SK-N-DZ (cell line): ENCODE measurements around the gene NDUFA8.

Experiments
- DNase-seq: peaks from one replicate; pipeline ENCODE4 v3.0.0-alpha.2; 2015; ENCODE audit warnings: low spot score

Gene NDUFA8

DNA sequence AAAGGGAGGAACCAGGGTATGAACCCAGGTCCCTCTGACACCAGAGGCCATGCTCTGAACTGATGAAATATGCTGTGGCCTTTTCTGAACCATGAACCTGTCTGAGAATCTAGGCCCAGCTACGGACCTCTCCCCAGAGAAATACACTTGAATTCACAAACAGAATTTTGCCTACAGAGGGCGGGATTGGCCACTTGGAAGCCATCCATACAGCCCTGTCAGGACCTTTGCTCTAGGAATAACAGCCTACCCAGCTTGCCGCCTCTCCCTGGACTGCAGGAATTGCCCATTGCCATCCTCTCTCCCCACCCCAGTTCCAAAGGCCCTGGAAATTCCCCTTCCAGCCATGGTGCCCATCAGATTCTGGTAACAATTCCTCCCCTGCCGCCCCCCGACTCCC is 26.7 kb upstream of the NDUFA8 start:
- DNase-seq: no peak

DNA sequence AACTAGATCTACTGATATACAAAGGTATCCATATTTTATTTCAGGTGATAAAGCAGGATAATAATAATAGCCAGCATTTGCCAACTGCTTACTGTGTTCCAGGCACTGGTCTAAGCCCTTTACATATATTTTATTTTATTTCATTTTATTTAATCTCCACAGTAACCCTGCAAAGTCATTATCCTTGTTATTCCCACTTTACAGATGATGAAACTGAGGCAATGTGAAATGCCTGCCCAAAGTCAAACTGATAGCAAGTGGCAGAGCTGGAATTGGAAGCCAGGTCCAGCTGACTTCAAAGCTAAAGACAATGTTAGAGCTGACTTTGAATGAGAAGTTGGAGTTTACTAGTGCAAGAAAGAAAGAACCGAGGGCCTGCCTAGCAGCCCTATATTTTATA is 25.0 kb upstream of the NDUFA8 start:
- DNase-seq: no peak

DNA sequence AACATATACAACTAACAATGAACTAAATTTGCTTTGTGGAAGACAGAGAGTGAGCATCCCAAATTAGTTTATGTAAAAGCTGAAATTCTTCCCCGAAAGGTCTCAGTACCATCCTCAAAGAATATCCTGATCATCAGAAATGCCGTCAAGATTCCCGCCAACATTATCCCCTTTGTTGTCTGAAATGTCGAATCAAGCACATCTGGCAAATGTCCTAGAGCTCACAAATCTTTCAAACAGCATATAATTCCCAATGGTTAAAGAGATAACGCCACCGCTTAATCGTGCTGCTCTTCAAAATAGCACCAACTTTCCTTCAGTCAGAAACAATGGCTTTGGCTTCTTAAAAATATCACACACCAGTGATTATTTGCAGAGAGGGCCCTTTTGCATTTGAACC is 23.9 kb upstream of the NDUFA8 start:
- peak; percentile 21 for DNase-seq

DNA sequence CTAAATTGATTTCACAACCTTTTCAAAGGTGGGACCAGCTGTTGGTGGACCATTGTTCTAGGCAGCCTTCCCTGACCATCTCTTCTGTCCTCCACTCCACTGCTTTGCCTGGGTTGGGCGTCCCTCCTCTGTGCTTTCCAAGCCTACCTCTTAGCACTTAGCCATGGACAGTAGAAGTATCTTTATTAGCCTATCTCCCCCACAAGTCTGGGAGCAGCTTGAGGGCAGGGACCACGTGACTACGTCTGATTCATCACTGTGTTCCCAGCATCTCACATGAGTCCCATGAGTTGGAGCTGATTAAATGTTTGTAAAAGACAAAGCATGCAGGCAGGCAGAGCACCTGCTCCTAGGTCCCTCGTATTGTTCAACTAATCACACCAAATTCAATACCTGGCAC is 21.1 kb upstream of the NDUFA8 start:
- DNase-seq: no peak

DNA sequence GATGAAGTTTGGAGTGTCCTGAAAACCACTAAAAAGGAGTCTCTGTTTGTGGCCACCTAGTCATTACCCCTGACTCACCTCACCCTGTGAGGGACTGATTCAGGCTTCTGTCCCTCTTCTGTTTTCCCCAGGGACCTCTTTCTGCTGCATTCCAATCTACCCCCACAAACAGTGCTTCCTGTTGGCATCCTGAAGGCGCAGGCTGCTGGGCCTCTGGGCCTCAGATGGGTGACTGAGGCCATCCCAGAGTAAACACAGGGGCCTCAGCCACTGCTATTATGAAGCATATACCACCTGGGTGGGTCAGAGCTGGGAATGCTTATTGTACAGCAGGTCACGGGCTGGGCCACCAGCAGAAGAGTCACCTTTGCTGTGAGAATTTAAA is 20.1 kb upstream of the NDUFA8 start:
- DNase-seq: no peak

DNA sequence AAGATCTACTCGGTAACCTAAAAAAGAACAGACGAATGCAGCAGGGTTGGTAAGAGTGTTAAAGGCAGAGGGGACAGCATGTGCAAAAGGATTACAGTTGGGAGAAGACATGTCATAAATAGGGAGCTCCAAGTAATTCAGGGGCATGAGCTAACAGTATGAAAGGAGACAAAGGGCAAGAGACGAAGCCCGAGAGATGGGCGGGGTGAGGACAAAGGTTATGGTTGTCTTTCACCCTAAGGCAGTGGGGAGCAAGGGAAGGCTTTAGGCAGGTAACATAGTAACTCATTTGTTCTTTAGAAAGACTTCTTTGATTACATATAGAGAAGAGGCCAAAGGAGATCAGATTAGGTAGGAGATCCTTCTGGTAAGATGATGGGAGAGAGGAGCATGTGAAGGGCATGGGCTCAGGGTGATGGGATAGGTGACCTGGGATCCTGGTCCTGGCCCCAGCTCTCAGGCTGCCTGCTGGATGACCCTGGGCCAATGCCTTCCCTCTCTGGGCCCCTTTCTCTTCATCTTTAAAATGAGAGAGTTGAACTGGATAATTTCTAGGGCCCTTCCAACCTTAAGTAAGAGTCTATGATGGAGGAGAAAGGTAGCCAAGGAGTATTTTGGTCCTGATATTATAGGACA is 19.6 kb upstream of the NDUFA8 start:
- DNase-seq: no peak

DNA sequence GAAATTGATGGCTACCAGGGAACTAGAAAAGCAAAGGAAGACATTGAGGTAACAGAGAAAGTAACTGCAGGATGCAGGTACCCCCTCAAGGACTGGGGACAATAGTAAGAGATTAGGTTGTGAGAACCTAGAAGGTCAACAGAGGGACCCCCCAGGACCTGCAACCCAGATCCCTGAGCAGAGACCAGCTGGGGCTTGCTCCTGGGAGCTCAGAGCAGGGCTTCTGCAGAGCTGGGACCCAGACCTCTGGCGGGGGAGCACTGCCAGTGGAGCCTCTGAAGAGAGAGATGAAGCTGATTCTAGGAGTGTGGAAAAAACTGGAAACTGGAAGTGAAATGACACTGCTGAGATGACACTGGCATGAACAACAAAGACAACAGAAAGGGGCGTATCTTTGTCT is 17.3 kb upstream of the NDUFA8 start:
- DNase-seq: no peak

DNA sequence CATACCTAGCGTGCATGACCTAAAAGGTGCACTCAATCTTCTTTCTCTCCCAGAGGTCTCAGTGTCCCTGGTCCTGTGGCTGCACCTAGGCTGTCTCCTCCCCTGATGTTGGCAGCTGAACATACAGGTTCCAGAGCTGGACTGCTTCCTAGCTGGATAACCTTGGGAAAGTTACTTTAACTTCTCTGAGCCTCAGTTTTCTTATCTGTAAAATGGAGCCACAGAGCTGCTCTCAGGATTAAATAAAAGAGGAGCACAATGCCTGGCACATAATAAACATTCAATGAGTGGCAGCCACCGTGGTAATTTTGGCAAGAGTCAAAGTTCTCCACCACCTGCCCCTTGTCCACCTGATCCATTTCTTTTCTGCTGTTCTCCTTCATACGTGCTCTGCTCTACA is 14.1 kb upstream of the NDUFA8 start:
- DNase-seq: no peak

DNA sequence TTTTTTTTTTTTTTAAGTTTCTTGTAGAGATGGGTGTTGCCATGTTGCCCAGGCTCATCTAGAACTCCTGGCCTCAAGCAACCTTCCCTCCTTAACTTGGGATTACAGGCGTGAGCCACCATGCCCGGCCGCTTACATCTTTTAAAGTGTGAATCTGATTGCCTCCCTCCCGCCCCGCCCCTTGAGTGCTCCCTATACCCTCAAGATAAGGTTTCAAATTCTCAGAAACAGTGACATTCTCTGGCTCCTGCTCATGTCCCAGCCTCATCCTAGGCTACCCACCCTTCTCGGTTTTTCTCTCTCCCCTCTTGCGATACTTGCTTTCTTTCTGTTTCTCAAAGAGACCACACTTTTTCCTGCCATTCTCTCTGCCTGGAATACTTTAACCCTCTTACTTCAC is 12.6 kb upstream of the NDUFA8 start:
- no peak for DNase-seq

DNA sequence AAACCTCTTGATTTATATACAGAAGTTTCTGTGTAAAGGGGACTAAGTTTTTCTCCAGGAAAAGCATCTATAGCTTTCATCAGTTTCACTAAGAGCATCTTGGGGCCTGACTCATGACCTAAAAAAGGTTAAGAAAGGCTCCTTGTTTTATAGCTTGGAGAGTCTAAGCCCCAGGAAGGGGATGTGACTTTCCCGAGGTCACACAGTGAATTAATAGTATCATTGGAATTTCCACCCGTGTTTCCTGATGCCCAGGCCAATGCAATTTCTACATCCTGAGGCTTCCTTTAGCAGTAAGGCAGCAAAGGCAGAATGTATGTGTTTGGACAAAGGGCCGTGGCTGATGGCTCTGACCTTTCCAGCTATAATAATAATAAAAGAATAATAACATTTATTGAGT is 8.8 kb upstream of the NDUFA8 start:
- no peak for DNase-seq

DNA sequence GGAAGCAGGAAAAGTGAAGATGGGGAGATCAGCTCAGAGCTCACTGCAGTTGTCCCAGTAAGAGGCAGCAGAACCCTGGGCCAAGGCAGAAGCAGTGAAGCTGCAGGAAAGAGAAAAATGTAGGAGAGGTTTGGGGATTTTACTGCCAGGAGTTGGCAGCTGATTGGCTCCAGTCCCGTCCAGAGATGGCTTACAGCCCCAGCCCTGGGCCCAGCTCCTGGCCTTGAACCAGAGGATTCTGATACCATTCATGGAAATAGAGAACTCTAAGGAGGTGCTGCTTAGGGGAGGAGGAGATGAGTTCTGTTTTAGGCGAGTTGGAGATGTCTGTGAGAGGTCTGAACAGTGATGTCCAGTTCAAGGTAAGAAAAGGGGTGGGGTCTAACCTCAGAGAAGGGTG is 4.7 kb upstream of the NDUFA8 start:
- DNase-seq: no peak

DNA sequence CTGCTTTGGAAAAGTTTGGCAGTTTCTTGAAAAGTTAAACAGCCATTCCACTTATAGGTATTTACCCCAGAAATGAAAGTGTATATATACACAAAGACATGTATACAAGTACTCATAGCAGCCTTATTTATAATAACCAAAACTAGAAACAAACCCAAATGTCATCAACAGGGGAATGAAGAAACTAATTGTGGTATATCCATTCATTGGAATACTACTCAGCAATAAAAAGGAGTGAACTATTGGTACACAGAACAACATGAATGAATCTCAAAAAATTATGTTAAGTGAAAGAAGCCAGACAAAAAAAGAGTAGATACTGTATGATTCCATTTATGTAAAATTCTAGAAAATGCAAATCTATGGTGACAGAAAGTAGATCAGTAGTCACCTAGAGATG is 2.8 kb upstream of the NDUFA8 start:
- no peak for DNase-seq

DNA sequence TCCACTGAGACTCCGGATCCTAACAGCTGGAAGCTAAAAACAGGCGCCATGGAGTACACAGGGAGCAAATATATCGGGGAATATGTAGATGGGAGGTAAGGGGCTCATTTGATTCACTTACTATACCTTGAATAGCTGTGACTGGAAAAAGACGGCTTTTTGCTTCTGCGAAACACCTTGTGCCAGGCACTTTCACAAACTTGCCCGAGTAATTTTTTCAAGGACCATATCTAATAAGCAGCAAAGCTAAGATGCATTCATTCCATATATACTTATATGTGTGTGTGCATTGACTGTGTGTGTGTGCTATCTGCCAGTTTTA is 307 bp upstream of the NDUFA8 start:
- no peak for DNase-seq

DNA sequence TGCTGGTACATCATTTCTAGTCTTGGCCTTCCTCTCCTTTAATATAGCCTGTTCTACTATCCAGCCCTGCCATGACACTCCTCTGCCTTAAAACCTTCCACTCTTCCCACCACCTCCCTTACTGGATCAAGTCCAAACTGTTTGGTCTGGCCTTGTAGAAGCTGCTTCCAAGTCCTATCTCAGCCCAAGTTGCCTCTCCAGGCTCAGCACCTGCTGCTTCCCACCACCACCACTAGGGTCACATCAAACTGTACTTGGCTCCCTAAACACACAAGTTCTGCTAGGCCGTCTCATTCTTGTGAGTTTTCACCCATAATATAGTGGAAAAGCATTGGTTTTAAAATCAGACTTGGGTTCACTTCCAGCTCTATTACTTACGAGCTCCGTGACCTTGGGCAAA is 1.4 kb downstream of the NDUFA8 start:
- peak; percentile 64 for DNase-seq

DNA sequence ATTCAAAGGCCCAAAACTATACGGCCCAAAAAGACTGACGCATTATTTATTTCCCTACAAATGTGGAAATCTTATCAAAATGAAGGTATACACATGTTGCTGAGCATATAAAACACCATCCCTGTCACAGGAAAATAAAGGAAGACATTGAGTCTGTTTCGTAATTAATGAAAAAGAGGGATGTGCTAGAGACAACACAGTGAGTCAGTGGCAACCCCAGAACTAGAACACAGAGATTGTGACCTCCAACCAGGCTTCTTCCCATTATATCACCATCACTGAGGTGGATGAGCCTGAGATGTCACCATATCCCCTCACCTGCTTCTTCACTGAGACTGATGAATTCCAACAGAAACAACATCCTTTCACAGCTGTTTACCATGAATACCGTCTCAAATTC is 3.8 kb downstream of the NDUFA8 start:
- no peak for DNase-seq

DNA sequence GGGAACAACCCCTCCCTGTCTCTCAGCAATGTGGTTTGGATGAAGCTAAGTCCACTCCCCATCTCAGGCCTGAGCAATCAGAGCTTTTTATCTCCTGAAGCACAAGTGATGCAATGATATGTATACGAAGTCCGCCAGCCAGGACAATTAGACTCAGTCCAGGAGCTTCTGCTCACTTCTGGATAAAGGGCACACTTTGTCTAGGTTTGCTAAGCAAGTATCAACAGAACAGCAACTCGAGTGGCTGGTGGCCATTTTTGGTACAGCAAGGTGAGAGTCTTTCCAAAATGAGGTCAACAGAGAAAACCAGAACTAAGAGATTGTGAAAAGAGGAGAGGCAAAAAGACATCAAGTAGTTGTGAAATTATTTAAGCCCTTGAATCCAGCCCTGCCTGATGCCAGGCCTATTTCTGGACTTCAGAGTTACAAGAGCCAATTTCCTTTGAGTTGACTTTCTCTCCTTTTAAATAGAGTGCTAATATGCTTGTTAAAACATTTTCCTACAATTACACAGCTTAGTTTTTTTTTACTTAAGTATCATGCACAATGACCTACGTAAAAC is 8.2 kb downstream of the NDUFA8 start:
- DNase-seq: no peak

DNA sequence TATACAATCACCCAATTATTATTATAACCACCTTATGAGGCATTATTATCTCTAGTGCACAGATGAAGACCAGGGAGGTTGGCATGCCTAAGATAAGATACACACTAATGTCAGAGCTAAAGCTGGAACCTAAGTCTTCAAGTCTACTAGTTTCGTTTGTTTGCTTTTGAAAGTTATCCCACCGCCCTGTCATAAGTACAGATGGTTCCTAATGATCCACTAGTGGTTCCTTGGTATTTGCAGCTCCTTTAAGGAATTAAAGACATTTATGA is 14.1 kb downstream of the NDUFA8 start:
- no peak for DNase-seq

DNA sequence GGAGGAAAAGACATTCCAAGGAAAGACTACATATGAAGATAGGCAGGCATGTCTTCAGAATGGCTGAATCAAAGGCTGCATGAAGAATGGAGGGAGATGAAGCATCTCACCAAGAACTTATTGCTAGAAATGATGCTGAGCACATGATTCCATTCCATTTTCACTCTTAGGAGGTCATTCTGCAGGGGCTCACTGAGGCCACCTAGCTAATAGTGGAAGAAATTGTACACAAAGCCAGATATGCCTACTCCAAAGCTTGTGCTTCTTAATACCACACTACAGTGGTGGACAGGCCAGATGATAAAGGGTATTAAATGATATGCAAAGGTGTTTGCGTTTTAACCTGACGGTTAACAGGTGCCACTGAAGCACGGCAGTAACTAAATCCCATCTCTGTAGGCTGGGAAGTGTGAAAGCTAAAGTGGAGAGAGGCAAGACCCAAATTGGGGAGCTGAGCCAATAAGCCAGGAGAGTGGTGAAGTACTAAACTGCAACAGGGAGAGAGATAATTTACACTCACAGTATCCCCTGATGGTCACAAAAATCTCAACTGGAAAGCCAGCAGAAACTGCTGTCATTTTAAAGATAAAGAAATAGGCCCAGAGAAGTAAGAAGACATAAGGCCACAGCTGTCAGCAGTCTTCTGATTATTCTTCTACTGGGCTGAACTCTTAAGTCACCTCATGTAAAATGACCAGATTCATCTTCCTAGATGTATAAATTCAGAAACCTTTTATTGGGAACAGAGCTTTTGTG is 14.6 kb downstream of the NDUFA8 start:
- no peak for DNase-seq

DNA sequence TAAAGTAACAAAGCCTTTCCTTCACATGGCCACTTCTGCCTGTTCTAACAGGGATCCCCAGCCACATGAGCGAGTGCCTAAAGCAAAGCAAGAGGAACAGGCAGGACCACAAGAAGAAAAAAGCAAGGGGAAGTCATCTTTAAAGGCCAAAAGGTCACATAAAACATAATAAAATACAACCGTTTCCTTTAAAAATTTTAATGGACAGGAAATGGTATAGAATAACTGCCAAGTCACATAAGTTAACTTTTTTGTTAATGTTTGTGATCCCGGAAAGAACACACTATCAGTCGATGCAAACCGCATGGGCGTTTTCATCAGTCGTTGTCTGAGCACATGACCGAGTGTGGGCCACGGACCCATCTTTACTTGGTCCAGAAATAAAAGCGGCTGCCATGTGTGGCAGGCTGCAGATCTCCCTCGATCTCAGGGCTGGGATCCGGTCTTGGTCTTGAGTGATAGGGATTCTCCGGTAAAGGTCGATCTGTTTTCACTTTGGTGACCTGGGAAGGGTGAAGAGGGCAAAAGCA is 15.6 kb downstream of the NDUFA8 start:
- DNase-seq: no peak

DNA sequence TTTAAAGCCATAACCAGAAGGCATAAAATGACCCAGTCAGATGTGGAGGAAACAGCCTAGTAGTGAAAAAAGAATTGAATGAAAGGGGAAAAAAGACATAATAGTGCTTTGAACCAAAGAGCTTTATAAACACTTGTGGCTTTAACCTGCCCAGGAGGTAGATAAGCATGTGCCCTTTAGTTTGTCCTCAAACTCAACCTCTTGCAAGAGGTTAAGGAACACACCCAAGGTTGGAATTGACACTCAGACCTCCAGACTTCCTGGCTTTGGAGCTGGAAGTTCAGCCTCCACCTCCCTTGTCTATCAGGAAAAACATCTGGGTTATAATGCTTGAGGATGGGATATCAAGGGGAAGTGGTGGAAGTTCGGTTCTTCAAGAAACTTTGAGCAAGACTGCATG is 16.3 kb downstream of the NDUFA8 start:
- no peak for DNase-seq

DNA sequence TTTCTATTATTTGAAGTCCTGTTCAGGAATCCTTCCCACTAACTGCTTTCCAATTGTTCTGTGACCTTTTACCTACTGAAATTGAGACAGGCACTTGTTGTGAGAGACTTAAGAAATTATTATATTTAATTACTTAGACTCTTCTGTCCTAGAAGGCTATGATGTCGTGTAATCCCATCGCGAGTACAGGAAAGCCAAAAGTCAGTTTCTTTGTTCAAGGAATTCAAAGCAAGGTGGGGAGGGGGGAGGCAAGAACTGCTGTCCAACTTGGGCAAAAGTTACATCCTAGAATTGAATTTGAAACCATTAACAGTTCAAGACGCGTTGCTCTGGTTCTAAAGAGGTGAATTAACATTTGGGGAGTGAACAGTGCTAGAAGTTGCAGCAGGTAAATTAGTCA is 17.9 kb downstream of the NDUFA8 start:
- no peak for DNase-seq

DNA sequence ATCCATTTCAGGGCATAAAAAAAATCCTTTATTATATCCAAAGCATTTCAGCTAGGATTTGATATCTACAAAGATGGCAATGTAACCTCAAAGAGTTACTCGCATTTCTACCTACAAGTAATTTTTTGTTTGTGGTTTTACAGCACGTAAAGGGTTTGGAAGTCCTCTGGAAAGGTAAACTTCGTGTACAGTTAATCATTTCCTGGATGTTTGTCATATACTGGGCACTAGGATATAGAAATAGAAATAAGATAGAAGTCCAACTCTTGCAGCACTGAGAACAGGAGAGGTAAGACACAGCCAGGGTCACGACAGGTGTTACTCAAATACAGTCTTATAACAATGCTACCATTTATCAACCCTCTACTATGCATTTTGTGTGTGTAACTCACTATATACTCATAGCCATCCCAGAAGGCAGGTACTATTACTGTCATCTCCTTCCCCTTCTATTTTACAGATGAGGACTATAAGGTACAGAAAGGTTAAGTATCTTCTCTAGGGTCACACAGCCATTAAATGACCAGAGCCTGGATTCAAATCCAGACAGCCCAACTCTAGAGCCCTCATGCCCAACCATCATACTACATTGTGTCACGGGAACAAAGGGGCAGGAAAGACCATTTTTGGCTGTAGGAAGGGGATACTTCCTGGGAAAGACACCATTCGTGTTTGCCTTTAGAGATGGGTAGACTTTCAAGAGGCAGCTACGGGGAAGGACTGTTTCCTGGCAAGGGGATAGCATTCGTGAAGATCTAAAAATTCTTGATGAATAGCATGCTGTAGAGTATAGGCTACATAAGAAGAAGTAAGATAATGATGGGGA is 19.0 kb downstream of the NDUFA8 start:
- no peak for DNase-seq
